Liver (tissue), 3 donors: ENCODE data around the gene HOXD1.

ENCODE experiments used
- EGR1 ChIP-seq, 2 donors: IDR thresholded peaks; 2 replicates each; pipeline ENCODE4 v1.6.1; 2016 to 2018; ENCODE audit warnings: antibody characterized with exemption in 2 of 2, low read depth in 2 of 2
- JUND ChIP-seq, 2 donors: IDR thresholded peaks; 2 replicates each; pipeline ENCODE4 v1.6.1; 2016; ENCODE audit warnings: antibody characterized with exemption in 2 of 2
- RAD21 ChIP-seq, 2 donors: IDR thresholded peaks; 2 replicates each; pipeline ENCODE4 v1.6.1; 2016; ENCODE audit warnings: antibody characterized with exemption in 2 of 2, mild to moderate bottlenecking in 2 of 2
- SP1 ChIP-seq: IDR thresholded peaks from 2 replicates; pipeline ENCODE4 v1.6.1; 2018; ENCODE audit warnings: antibody characterized with exemption, mild to moderate bottlenecking
- TAF1 ChIP-seq: conservative IDR thresholded peaks from 2 replicates; pipeline ENCODE4 v1.6.1; 2016; ENCODE audit warnings: antibody characterized with exemption, mild to moderate bottlenecking
- TF ChIP-seq, protein P1 (sequence below): IDR thresholded peaks from 2 replicates; pipeline ENCODE4 v1.6.1; 2016; ENCODE audit warnings: antibody characterized with exemption, mild to moderate bottlenecking
- TF ChIP-seq, protein P2 (sequence below): fragments of 150-350 bp; IDR thresholded peaks from 2 replicates; pipeline ENCODE4 v1.5.1; 2017; ENCODE audit warnings: improper control_type of control experiment, low read depth, low read length; ENCODE audit not compliant: missing input control
- TF ChIP-seq, protein P3 (sequence below): IDR thresholded peaks from 2 replicates; pipeline ENCODE4 v1.6.1; 2016; ENCODE audit warnings: antibody characterized with exemption
- donor health status: healthy.
- donor health status: healthy.

DNA sequence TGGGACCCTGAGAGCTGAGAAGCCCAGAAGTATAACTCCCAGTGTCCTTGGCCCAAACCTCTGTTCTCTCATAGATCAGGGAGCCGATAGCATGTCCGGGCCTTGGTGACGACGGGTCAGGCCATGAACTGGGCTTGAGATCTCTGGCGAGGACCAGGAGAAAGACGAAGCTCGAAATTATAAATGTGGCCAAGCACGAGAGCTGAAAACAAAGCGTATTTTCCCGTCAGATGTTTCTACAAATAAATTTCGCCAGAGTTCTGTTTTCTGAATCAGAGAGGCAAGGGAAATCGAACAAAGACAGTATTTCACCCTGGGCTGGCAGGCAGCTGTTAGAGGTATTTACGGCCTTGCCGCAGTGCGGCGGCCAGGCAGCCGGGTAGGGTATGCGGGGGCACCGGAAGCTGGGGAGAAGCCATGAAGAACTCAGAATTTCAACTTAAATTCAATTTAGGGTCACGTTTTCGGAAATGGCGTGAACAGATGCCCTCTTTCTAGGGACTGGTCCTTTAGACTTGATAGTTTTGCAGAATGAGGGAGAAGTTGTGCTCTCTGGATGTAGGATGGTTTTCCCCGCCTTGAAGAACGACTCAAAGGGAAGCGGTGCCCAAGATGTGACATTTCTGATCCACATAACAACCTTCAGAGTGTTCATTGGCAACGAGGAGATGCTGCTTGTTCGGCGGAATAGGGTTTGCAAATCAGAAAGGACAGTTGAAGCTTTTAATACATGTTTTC, 49.4 kb upstream of the HOXD1 start:
- TF ChIP-seq, protein P1, sequence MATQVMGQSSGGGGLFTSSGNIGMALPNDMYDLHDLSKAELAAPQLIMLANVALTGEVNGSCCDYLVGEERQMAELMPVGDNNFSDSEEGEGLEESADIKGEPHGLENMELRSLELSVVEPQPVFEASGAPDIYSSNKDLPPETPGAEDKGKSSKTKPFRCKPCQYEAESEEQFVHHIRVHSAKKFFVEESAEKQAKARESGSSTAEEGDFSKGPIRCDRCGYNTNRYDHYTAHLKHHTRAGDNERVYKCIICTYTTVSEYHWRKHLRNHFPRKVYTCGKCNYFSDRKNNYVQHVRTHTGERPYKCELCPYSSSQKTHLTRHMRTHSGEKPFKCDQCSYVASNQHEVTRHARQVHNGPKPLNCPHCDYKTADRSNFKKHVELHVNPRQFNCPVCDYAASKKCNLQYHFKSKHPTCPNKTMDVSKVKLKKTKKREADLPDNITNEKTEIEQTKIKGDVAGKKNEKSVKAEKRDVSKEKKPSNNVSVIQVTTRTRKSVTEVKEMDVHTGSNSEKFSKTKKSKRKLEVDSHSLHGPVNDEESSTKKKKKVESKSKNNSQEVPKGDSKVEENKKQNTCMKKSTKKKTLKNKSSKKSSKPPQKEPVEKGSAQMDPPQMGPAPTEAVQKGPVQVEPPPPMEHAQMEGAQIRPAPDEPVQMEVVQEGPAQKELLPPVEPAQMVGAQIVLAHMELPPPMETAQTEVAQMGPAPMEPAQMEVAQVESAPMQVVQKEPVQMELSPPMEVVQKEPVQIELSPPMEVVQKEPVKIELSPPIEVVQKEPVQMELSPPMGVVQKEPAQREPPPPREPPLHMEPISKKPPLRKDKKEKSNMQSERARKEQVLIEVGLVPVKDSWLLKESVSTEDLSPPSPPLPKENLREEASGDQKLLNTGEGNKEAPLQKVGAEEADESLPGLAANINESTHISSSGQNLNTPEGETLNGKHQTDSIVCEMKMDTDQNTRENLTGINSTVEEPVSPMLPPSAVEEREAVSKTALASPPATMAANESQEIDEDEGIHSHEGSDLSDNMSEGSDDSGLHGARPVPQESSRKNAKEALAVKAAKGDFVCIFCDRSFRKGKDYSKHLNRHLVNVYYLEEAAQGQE: no peak
- TF ChIP-seq, protein P2, sequence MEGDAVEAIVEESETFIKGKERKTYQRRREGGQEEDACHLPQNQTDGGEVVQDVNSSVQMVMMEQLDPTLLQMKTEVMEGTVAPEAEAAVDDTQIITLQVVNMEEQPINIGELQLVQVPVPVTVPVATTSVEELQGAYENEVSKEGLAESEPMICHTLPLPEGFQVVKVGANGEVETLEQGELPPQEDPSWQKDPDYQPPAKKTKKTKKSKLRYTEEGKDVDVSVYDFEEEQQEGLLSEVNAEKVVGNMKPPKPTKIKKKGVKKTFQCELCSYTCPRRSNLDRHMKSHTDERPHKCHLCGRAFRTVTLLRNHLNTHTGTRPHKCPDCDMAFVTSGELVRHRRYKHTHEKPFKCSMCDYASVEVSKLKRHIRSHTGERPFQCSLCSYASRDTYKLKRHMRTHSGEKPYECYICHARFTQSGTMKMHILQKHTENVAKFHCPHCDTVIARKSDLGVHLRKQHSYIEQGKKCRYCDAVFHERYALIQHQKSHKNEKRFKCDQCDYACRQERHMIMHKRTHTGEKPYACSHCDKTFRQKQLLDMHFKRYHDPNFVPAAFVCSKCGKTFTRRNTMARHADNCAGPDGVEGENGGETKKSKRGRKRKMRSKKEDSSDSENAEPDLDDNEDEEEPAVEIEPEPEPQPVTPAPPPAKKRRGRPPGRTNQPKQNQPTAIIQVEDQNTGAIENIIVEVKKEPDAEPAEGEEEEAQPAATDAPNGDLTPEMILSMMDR: no peak
- TF ChIP-seq EGR1 (IDR thresholded peaks at IDR 0.05; ENCODE audit: low read depth in 2 of 2): no peak
- TF ChIP-seq, protein P3, sequence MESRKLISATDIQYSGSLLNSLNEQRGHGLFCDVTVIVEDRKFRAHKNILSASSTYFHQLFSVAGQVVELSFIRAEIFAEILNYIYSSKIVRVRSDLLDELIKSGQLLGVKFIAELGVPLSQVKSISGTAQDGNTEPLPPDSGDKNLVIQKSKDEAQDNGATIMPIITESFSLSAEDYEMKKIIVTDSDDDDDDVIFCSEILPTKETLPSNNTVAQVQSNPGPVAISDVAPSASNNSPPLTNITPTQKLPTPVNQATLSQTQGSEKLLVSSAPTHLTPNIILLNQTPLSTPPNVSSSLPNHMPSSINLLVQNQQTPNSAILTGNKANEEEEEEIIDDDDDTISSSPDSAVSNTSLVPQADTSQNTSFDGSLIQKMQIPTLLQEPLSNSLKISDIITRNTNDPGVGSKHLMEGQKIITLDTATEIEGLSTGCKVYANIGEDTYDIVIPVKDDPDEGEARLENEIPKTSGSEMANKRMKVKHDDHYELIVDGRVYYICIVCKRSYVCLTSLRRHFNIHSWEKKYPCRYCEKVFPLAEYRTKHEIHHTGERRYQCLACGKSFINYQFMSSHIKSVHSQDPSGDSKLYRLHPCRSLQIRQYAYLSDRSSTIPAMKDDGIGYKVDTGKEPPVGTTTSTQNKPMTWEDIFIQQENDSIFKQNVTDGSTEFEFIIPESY: no peak
- TF ChIP-seq SP1: no peak
- no peak for TF ChIP-seq RAD21 (IDR thresholded peaks at IDR 0.05)
- no peak for TF ChIP-seq JUND (IDR thresholded peaks at IDR 0.05)
- no peak for TF ChIP-seq TAF1
